Measurements from ENCODE around the gene CALR3.

DNA sequence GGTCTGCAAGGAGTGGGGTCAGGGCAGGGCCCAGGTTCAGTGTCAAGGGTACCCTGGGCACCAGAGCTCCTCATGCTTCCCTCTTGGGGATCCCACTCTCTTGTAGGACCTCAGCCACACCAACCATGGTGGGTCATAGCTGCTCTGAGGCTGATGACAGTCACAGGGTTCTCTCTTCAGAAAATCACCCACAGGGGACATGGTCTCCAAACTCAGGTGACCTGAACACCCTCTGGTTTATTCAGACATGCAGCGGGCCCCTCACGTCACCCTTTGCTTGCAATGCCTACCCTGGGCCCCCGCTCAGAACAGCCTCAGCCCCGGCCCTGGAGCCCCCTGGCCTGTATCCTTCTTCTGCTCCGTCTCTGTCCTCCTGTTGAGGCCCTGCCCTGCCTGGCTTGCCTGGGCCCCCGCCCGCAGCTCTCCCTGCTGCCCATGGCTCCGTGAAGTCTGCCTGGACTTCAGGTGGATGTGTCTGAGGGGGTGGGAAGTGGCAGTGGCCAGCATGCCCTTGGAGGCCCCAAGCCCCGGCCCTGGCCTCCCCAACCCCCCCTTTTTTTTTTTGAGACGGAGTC is 25.8 kb upstream of the CALR3 start:
- TF ChIP-seq POLR2AphosphoS5 (IDR thresholded peaks at IDR 0.05; ENCODE audit: low read depth, low read length): no peak
- no peak for TF ChIP-seq SIN3A (IDR thresholded peaks at IDR 0.05; ENCODE audit: borderline replicate concordance, insufficient read depth, low read length)
- TF ChIP-seq FOXP2 (optimal IDR thresholded peaks at IDR 0.05; ENCODE audit: borderline replicate concordance, extremely low read depth, extremely low read length, insufficient read depth): no peak
- no peak for TF ChIP-seq TAF1 (IDR thresholded peaks at IDR 0.05; ENCODE audit: borderline replicate concordance, insufficient read depth, low read length)
- TF ChIP-seq, protein P1, sequence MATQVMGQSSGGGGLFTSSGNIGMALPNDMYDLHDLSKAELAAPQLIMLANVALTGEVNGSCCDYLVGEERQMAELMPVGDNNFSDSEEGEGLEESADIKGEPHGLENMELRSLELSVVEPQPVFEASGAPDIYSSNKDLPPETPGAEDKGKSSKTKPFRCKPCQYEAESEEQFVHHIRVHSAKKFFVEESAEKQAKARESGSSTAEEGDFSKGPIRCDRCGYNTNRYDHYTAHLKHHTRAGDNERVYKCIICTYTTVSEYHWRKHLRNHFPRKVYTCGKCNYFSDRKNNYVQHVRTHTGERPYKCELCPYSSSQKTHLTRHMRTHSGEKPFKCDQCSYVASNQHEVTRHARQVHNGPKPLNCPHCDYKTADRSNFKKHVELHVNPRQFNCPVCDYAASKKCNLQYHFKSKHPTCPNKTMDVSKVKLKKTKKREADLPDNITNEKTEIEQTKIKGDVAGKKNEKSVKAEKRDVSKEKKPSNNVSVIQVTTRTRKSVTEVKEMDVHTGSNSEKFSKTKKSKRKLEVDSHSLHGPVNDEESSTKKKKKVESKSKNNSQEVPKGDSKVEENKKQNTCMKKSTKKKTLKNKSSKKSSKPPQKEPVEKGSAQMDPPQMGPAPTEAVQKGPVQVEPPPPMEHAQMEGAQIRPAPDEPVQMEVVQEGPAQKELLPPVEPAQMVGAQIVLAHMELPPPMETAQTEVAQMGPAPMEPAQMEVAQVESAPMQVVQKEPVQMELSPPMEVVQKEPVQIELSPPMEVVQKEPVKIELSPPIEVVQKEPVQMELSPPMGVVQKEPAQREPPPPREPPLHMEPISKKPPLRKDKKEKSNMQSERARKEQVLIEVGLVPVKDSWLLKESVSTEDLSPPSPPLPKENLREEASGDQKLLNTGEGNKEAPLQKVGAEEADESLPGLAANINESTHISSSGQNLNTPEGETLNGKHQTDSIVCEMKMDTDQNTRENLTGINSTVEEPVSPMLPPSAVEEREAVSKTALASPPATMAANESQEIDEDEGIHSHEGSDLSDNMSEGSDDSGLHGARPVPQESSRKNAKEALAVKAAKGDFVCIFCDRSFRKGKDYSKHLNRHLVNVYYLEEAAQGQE (IDR thresholded peaks at IDR 0.05; ENCODE audit: insufficient read depth in 1 of 2, low read depth in 2 of 2, low read length in 2 of 2): no peak
